ENCODE results near the gene ZWILCH.

ZWILCH gene

GRCh38 chr15:66563566-66564110, 58.5 kb downstream of the ZWILCH start:
- no peak for TF ChIP-seq CTCF (IDR thresholded peaks at IDR 0.05; ENCODE audit: control extremely low read depth, extremely low read depth, low read depth, missing control alignments)
- CTCF ChIA-PET = no interaction called here
- POLR2A ChIA-PET = no interaction called here
- no peak for DNase-seq (ENCODE audit: extremely low spot score)

DNA sequence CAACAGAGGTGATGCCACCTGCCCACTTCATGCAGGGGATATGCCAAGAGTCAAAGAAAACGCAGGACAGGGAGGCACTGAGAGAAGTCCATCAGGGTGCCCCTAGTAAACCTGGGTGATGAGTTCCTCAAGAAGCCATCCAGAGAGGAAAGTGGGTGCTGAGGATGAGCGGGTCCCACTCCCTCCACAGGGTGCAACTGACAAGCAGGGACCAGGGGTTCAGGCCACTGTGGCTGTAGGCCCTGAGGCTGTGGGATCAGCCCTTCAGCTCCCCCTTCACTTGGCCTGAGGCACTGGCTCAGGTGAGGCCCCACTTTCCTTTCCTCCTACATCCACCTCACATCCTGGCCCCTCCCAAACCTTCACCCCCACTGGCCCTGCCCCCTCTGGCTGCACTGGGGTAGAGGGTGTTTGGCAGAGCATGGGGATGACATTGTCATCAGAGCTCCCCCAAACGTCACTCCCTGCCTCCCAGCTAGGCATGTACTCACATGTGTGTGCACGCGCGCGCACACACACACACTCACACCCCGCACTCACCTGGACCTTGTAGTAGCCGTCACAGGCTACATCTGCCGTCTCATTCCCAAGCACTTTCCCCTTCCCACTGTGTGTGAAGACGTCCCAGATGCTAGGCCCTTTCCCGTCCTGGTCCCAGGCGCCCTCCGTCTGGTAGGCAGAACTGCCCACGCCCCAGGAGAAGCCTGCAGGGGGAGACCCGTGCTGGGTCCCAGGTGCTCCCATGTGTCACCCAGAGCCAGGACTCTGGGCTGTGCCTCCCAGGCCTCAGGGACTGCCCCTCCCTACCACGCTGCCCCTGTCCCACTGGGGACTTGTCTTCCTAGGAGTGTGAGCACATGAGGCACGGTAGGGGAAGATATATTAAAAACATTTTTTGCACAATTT, 59.3 kb downstream of the ZWILCH start:
- ChIA-PET POLR2A (no interaction called here), CTCF (interaction anchor here (0.8 kb wide), 1 partner anchor 503 kb away, joined by 3 read pairs; no protein-coding TSS in a partner anchor)
- no peak for TF ChIP-seq CTCF (IDR thresholded peaks at IDR 0.05; ENCODE audit: control extremely low read depth, extremely low read depth, low read depth, missing control alignments)

DNA sequence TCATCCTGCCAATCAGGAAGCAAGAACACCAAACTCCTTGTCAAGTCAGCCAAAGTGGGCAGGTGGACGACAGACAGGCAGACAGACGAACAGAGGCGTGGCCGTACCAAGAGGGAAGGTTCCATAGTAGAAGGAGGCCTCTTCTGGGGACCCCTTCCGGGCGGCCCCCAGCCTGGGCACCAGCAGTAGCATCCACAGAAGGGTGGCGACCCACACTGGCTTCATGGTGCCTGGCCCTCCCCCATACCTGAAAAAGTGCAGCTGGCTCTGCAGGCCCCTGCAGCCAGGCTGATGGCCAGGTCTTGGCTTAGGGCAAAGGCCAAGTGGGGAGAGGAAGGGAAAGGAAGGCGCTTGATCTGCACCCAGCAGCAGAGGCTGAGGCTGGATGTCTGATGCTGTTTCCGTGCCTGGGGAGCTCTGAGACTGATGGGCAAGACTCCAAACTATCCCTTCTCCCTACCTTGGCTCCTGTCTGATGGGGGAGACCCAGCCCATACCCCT, 60.1 kb downstream of the ZWILCH start:
- CTCF ChIA-PET = interaction anchor here (0.8 to 1.5 kb wide), 5 partner anchors 10 to 504 kb away, joined by 3 to 10 read pairs (median 3); no protein-coding TSS in a partner anchor
- no peak for DNase-seq (ENCODE audit: extremely low spot score)
- TF ChIP-seq CTCF (IDR thresholded peaks at IDR 0.05; ENCODE audit: control extremely low read depth, extremely low read depth, low read depth, missing control alignments) = no peak
- POLR2A ChIA-PET = no interaction called here

More for the DNA sequence above, 59.3 kb downstream of the ZWILCH start:
- no peak for DNase-seq (ENCODE audit: extremely low spot score)

- DNase-seq (ENCODE audit: extremely low spot score) = no peak
- TF ChIP-seq CTCF (IDR thresholded peaks at IDR 0.05; ENCODE audit: control extremely low read depth, extremely low read depth, low read depth, missing control alignments) = no peak
- ChIA-PET CTCF (interaction anchor here (0.8 to 1.7 kb wide), 8 partner anchors 8 to 505 kb away, joined by 3 to 10 read pairs (median 4); no protein-coding TSS in a partner anchor), POLR2A (no interaction called here)
These were observed 60.6 kb downstream of the ZWILCH start, which contains the start of gene LCTL for GRCh38 chr15:66565741-66566144. TSS of gene LCTL (minus strand) at chr15:66565998. CDS start at chr15:66565365, 633 bp downstream.

- ChIA-PET POLR2A (no interaction called here), CTCF (interaction anchor here (0.9 to 1.7 kb wide), 7 partner anchors 8 to 285 kb away, joined by 3 to 7 read pairs (median 4); no protein-coding TSS in a partner anchor)
- DNase-seq (ENCODE audit: extremely low spot score) = peak; percentile 85
- peak; percentile 68 for TF ChIP-seq CTCF (IDR thresholded peaks at IDR 0.05; ENCODE audit: control extremely low read depth, extremely low read depth, low read depth, missing control alignments)
These were observed 61.9 kb downstream of the ZWILCH start for GRCh38 chr15:66566963-66567531.

DNA sequence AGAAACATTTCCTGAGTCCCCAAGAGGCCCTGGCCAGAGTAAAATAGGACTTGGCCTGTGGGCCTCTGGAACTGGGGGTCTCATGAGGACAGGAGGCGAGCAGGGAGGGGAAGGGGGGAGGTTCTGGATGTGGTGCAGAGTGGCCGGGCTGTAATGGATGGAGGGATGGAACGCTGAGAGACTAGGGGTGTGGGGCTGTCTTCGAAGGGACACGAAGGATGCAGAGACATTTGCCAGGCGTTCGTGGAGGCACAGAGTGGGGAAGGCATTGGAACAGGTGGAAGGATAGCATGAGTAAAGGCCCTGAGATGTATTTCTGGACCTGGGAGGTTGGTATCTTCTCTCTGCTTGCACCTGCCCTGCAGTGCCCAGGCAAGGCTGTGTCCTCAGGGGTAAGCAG, 62.8 kb downstream of the ZWILCH start:
- POLR2A ChIA-PET = no interaction called here
- CTCF ChIA-PET = interaction anchor here (1.0 to 1.4 kb wide), 2 partner anchors 8 to 284 kb away, joined by 4 read pairs; no protein-coding TSS in a partner anchor
- no peak for TF ChIP-seq CTCF (IDR thresholded peaks at IDR 0.05; ENCODE audit: control extremely low read depth, extremely low read depth, low read depth, missing control alignments)

More for the DNA sequence above, 62.8 kb downstream of the ZWILCH start:
- DNase-seq (ENCODE audit: extremely low spot score) = no peak

All from GM10248 (cell line).